ENCODE results near the gene PDGFRB. TPM values are rescaled to one million over a fixed set of nuclear protein-coding genes. Genes with fewer than 3 reads are reported as not detected.

PDGFRB gene
- total and polyA plus RNA-seq, 2 of the 8 experiments (the other 6 are each of a cell fraction or from before 2014, with no cell fraction given), result 4.2 to 13.7 TPM

DNA sequence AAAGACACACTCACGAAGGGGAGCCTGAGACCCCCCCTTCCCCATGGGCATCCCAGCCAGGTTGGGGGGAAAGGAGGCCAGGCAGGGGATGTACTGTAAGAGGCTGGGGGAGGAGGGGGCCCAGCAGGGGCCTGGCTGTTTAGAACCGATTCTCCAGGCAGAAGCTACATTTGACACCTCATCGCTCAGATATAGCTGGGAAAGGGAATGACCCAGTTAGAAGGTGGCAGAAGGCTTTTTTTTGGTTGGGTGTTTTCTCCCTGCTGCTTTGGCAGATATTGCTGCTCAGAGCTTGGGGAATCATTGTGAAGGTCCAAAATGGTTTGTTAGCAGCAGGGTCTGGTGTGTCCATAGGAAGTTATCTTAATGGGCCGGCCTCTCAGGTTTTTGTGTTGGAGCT is 16.9 kb upstream of the PDGFRB start:
- Histone ChIP-seq H3K14ac (ENCODE audit: insufficient read length) (no peak overlapping the region), H3K4me1 (replicated peaks in 1 of 4; ENCODE audit: control insufficient read depth in 3 of 4, insufficient read depth in 4 of 4, low read length in 3 of 4) (peaks cover 0 to 3% (median under 1%) of the 10 kb centered on the region in 4 experiments; a peak in 4 of 7 replicates), H3K27me3 (replicated peaks in 1 of 4; ENCODE audit: control insufficient read depth in 3 of 4, extremely low read depth in 1 of 4, insufficient read depth in 3 of 4, low read length in 3 of 4) (peaks cover 27 to 48% (median 42%) of the 10 kb centered on the region in 4 experiments), H3K79me1 (ENCODE audit: low read depth, low read length) (no peaks in the 10 kb centered on the region; the same call in 1 of the 2 replicates), H3K56ac (replicated peaks; ENCODE audit: insufficient read length, low read depth, low read length) (no peak overlapping the region), H2AFZ (ENCODE audit: low read length) (no peak overlapping the region), H2BK5ac (ENCODE audit: low read depth, low read length) (no peak overlapping the region), H4K20me1 (replicated peaks in 1 of 2; ENCODE audit: control insufficient read depth in 1 of 2, insufficient read depth in 2 of 2, low read length in 2 of 2) (peaks cover 1 to 3% of the 10 kb centered on the region in 2 experiments), H3K79me2 (ENCODE audit: control insufficient read depth in 1 of 2, insufficient read depth in 2 of 2, low read length in 2 of 2) (no peaks in the 10 kb centered on the region), H2BK15ac (ENCODE audit: low read length) (no peak overlapping the region), H3K9me3 (ENCODE audit: insufficient read depth in 2 of 2, low read depth in 1 of 2, low read length in 1 of 2) (no peaks in the 10 kb centered on the region), H2AK5ac (ENCODE audit: low read depth, low read length) (no peak overlapping the region), H3K18ac (ENCODE audit: extremely low read depth, low read length) (no peak overlapping the region), H4K8ac (ENCODE audit: extremely low read depth, insufficient read depth, low read length) (no peak overlapping the region), H4K91ac (replicated peaks; ENCODE audit: insufficient read length, low read length) (no peak overlapping the region), H2BK12ac (ENCODE audit: low read depth, low read length) (no peak overlapping the region), H3K36me3 (ENCODE audit: control insufficient read depth in 2 of 4, insufficient read depth in 4 of 4, low read length in 3 of 4) (no peaks in the 10 kb centered on the region), H3K4ac (replicated peaks; ENCODE audit: insufficient read length, low read depth, low read length) (no peak overlapping the region), H3K23ac (ENCODE audit: insufficient read length) (no peak overlapping the region), H3K9ac (replicated peaks in 1 of 4; ENCODE audit: extremely low read depth in 1 of 4, low read depth in 3 of 4, low read length in 3 of 4) (no peak overlapping the region), H3K23me2 (ENCODE audit: low read depth, low read length) (no peaks in the 10 kb centered on the region), H4K5ac (ENCODE audit: insufficient read length, low read depth, low read length) (no peak overlapping the region), H3K27ac (ENCODE audit: low read depth, low read length) (no peak overlapping the region), H2BK20ac (ENCODE audit: low read length) (no peak overlapping the region), H3K4me2 (ENCODE audit: insufficient read depth in 1 of 2, low read depth in 2 of 2, low read length in 2 of 2) (no peak overlapping the region), H3K4me3 (ENCODE audit: extremely low read depth in 1 of 4, insufficient read depth in 2 of 4, low read depth in 3 of 4, low read length in 4 of 4) (no peak overlapping the region), H2BK120ac (replicated peaks; ENCODE audit: low read depth, low read length) (no peak overlapping the region)
- DNase-seq (ENCODE audit: low read depth in 1 of 2, low spot score in 2 of 2) (no peak), FAIRE-seq (no peak)
- ChIA-PET CTCF (ENCODE audit: partially characterized antibody) (interaction anchor here (0.9 to 17.8 kb wide), 16 partner anchors 9 to 179 kb away, joined by 3 to 406 read pairs (median 8); partner anchors contain the start of genes ARSI, CDX1, PDGFRB and SLC6A7), POLR2A (ENCODE audit: partially characterized antibody) (interaction anchor here (1.0 kb wide), 1 partner anchor 42 kb away, joined by 5 read pairs; no protein-coding TSS in a partner anchor)
- 83% methylated on average over 3 of the region's 4 CpGs; no CpG with 5 or more reads in 1 of the 2 experiments for WGBS, 2 experiments (ENCODE audit: extremely low coverage in 1 of 2, insufficient coverage in 1 of 2, insufficient read length in 1 of 2, insufficient replicate concordance in 2 of 2, low coverage in 1 of 2, low lambda C conversion rate in 2 of 2, missing lambda C conversion rate in 1 of 2)
- TF ChIP-seq POLR2A (IDR thresholded peaks at IDR 0.05; ENCODE audit: control extremely low read depth in 1 of 2, low read depth in 2 of 2, low read length in 2 of 2) (no peak), TCF12 (IDR thresholded peaks at IDR 0.05; ENCODE audit: low read depth, low read length) (no peak), RAD21 (IDR thresholded peaks at IDR 0.05 in 1 of 2, conservative IDR thresholded peaks at IDR 0.05 in 1 of 2; ENCODE audit: low read depth in 2 of 2, low read length in 2 of 2) (no peak), CTBP2 (IDR thresholded peaks at IDR 0.05; ENCODE audit: borderline replicate concordance, insufficient read depth, insufficient read length, low read length) (no peak), TEAD4 (IDR thresholded peaks at IDR 0.05; ENCODE audit: low read depth, low read length) (no peak), CBX8 (IDR thresholded peaks at IDR 0.05; ENCODE audit: borderline replicate concordance, low read depth, low read length) (no peak), FOSL1 (IDR thresholded peaks at IDR 0.05; ENCODE audit: insufficient read depth, low read depth, low read length) (no peak), CEBPB (IDR thresholded peaks at IDR 0.05; ENCODE audit: low read depth, low read length) (no peak), EP300 (IDR thresholded peaks at IDR 0.05; ENCODE audit: borderline replicate concordance in 1 of 2, low read depth in 2 of 2, low read length in 2 of 2) (no peak), RBBP5 (IDR thresholded peaks at IDR 0.05; ENCODE audit: borderline replicate concordance, low read depth, low read length) (no peak)
- TF ChIP-seq, protein P1, sequence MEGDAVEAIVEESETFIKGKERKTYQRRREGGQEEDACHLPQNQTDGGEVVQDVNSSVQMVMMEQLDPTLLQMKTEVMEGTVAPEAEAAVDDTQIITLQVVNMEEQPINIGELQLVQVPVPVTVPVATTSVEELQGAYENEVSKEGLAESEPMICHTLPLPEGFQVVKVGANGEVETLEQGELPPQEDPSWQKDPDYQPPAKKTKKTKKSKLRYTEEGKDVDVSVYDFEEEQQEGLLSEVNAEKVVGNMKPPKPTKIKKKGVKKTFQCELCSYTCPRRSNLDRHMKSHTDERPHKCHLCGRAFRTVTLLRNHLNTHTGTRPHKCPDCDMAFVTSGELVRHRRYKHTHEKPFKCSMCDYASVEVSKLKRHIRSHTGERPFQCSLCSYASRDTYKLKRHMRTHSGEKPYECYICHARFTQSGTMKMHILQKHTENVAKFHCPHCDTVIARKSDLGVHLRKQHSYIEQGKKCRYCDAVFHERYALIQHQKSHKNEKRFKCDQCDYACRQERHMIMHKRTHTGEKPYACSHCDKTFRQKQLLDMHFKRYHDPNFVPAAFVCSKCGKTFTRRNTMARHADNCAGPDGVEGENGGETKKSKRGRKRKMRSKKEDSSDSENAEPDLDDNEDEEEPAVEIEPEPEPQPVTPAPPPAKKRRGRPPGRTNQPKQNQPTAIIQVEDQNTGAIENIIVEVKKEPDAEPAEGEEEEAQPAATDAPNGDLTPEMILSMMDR (IDR thresholded peaks at IDR 0.05; ENCODE audit: control extremely low read depth in 1 of 3, insufficient read depth in 1 of 3, low read depth in 1 of 3, low read length in 3 of 3), result no peak

All from H1 (cell line).